Measurements from ENCODE around the gene CSKMT.

GRCh38 chr11:62622476-62623089 lies 42.5 kb upstream of the CSKMT start:
- TF ChIP-seq CTCF (IDR thresholded peaks at IDR 0.05; ENCODE audit: insufficient read depth, low read length, poor library complexity, severe bottlenecking) (no peak), EZH2phosphoT487 (conservative IDR thresholded peaks at IDR 0.05; ENCODE audit: low read length) (no peak)

Measured in SU-DHL-6 (cell line).